Prostate gland (tissue), 2 donors: Measurements from ENCODE around the gene RHEB.

Source experiments
- POLR2A ChIP-seq: fragments of 450-650 bp; IDR thresholded peaks from one replicate; pipeline ENCODE4 v1.6.1; 2016; ENCODE audit warnings: antibody characterized with exemption, mild to moderate bottlenecking
- TF ChIP-seq, protein P1 (sequence below), 4 experiments: fragments of 200-600 bp in 2 of 4; fragments of 450-650 bp in 2 of 4; sonication (generic) in 2 of 4; IDR thresholded peaks; 1 replicate in 3 of 4; 2 replicates in 1 of 4; pipeline ENCODE4 v1.5.1; 2016 to 2019; ENCODE audit warnings: antibody characterized with exemption in 4 of 4, mild to moderate bottlenecking in 2 of 4, moderate library complexity in 2 of 4

DNA sequence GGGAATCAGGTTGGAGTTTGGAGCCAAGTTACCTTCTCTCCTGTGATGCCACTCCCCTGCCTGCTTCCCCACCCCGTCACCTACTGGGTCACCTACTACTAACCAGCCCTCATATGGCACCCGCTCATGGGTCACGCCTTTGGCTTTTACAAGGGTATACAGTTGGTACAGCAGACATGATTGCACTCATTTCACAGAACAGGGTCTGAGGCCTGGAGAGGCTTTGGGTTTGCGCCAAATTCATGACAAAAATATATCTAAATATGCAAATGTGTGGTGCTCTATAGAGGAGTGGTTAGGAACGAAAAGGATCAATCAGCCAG lies 90.5 kb downstream of the RHEB start:
- TF ChIP-seq, protein P1, sequence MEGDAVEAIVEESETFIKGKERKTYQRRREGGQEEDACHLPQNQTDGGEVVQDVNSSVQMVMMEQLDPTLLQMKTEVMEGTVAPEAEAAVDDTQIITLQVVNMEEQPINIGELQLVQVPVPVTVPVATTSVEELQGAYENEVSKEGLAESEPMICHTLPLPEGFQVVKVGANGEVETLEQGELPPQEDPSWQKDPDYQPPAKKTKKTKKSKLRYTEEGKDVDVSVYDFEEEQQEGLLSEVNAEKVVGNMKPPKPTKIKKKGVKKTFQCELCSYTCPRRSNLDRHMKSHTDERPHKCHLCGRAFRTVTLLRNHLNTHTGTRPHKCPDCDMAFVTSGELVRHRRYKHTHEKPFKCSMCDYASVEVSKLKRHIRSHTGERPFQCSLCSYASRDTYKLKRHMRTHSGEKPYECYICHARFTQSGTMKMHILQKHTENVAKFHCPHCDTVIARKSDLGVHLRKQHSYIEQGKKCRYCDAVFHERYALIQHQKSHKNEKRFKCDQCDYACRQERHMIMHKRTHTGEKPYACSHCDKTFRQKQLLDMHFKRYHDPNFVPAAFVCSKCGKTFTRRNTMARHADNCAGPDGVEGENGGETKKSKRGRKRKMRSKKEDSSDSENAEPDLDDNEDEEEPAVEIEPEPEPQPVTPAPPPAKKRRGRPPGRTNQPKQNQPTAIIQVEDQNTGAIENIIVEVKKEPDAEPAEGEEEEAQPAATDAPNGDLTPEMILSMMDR (IDR thresholded peaks at IDR 0.05): no peak
- no peak for TF ChIP-seq POLR2A
